HT1080 (cell line): ENCODE measurements around the gene DLGAP5. TPM values are rescaled to one million over a fixed set of nuclear protein-coding genes. Genes with fewer than 3 reads are reported as not detected.

Experiments
- DNase-seq: peaks from one replicate; pipeline ENCODE4 v3.0.0-alpha.2; 2015; ENCODE audit warnings: low read depth
- total RNA-seq: library from RNA; depleted of rRNA; stranded (reverse); fragments of >200 nt; shearing (Covaris generic); gene quantifications from 2 replicates; pipeline ENCODE4 v1.2.3, GENCODE V29; 2014

The DLGAP5 gene
- total RNA-seq, 1 experiment from 2014 or later = 42.8 TPM

- DNase-seq = no peak
Measured at GRCh38 chr14:55190906-55191202, 531 bp downstream of the DLGAP5 start.

GRCh38 chr14:55188686-55189295 is 2.6 kb downstream of the DLGAP5 start:
- DNase-seq = no peak

GRCh38 chr14:55180434-55180833 is 11.0 kb downstream of the DLGAP5 start:
- no peak for DNase-seq

- DNase-seq = no peak
Measured at GRCh38 chr14:55180006-55180405, 11.4 kb downstream of the DLGAP5 start.

GRCh38 chr14:55170526-55170925 is 20.9 kb downstream of the DLGAP5 start:
- DNase-seq = no peak

- DNase-seq = no peak
Measured at GRCh38 chr14:55160989-55161388, 30.4 kb downstream of the DLGAP5 start.

- DNase-seq = no peak
Measured at GRCh38 chr14:55158412-55158811, 33.0 kb downstream of the DLGAP5 start.

GRCh38 chr14:55157080-55157479 is 34.3 kb downstream of the DLGAP5 start:
- no peak for DNase-seq

GRCh38 chr14:55153951-55154350 is 37.4 kb downstream of the DLGAP5 start:
- DNase-seq = no peak

- DNase-seq = no peak
Measured at GRCh38 chr14:55152052-55152753, 39.2 kb downstream of the DLGAP5 start.

- DNase-seq = no peak
Measured at GRCh38 chr14:55151601-55152000, 39.8 kb downstream of the DLGAP5 start.

GRCh38 chr14:55146425-55146824 is 45.0 kb downstream of the DLGAP5 start:
- no peak for DNase-seq

GRCh38 chr14:55142466-55142865 is 48.9 kb downstream of the DLGAP5 start:
- DNase-seq = no peak

- no peak for DNase-seq
Measured at GRCh38 chr14:55141825-55142224, 49.6 kb downstream of the DLGAP5 start.

GRCh38 chr14:55139696-55140509 is 51.5 kb downstream of the DLGAP5 start:
- DNase-seq = no peak

- no peak for DNase-seq
Measured at GRCh38 chr14:55139141-55139540, 52.2 kb downstream of the DLGAP5 start.

GRCh38 chr14:55138091-55138490 is 53.3 kb downstream of the DLGAP5 start:
- no peak for DNase-seq

- no peak for DNase-seq
Measured at GRCh38 chr14:55136885-55137786, 54.2 kb downstream of the DLGAP5 start.

GRCh38 chr14:55136241-55136640 is 55.1 kb downstream of the DLGAP5 start:
- DNase-seq = peak; percentile 21

- no peak for DNase-seq
Measured at GRCh38 chr14:55133416-55133815, 58.0 kb downstream of the DLGAP5 start.

GRCh38 chr14:55131370-55132137 is 59.8 kb downstream of the DLGAP5 start:
- DNase-seq = no peak
